Measurements from ENCODE around the gene WWC2.

The WWC2 gene

GRCh38 chr4:183140911-183141320 is 41.9 kb downstream of the WWC2 start:
- H3K4me3 ChIP-seq (ENCODE audit: low read depth, low read length): no peak overlapping the region
- TF ChIP-seq, protein P1, sequence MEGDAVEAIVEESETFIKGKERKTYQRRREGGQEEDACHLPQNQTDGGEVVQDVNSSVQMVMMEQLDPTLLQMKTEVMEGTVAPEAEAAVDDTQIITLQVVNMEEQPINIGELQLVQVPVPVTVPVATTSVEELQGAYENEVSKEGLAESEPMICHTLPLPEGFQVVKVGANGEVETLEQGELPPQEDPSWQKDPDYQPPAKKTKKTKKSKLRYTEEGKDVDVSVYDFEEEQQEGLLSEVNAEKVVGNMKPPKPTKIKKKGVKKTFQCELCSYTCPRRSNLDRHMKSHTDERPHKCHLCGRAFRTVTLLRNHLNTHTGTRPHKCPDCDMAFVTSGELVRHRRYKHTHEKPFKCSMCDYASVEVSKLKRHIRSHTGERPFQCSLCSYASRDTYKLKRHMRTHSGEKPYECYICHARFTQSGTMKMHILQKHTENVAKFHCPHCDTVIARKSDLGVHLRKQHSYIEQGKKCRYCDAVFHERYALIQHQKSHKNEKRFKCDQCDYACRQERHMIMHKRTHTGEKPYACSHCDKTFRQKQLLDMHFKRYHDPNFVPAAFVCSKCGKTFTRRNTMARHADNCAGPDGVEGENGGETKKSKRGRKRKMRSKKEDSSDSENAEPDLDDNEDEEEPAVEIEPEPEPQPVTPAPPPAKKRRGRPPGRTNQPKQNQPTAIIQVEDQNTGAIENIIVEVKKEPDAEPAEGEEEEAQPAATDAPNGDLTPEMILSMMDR (IDR thresholded peaks at IDR 0.05; ENCODE audit: borderline replicate concordance, insufficient read depth, low read depth, low read length): no peak

GRCh38 chr4:183141997-183142396 is 42.9 kb downstream of the WWC2 start:
- TF ChIP-seq, protein P1 (IDR thresholded peaks at IDR 0.05; ENCODE audit: borderline replicate concordance, insufficient read depth, low read depth, low read length): no peak
- no peak overlapping the region for H3K4me3 ChIP-seq (ENCODE audit: low read depth, low read length)

DNA sequence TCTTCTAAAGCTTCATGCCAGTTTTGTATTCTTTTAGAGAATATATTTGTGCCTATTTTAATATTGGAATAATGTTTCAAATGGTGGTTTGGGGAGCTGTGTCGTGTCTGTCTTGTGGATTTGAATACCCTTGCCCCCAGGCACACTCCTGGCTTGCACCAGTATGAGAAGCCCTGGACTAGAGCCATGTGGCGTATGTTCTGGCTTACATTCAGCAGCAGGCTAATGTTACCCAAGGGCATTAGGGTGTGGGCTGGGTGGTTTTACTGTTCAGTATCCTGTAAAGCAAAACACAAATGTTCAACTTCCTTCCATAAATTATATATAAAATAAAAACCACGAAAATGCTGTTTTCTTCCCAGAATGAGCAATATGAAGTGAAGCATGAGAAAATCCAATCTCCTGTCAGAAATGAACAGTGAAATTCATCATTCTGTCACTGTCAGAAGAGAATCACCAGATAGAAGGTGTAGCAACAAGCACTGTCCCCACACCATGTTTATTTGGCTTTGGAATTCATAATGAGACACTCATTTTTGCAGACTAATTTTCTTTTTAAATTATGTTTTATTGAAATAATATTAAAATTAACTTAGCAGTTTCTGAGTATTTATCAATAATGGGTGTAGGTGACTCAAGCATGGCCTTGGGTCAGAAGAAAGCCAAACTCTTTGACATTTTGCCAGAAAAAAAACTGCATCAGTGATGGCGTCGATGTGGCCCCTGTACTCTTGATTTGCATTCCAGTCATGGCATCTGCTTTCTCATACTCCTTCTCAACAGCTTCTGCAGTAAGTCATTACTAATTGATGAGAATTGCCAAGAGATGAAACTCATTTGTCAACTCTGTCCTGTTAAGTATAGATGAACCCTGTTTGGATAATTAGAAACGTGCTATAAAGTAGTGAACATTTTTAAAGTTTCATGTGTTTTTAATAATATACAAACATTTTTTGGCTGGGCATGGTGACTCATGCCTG is 43.8 kb downstream of the WWC2 start:
- no peak overlapping the region for H3K4me3 ChIP-seq (ENCODE audit: low read depth, low read length)
- TF ChIP-seq, protein P1 (IDR thresholded peaks at IDR 0.05; ENCODE audit: borderline replicate concordance, insufficient read depth, low read depth, low read length): no peak

DNA sequence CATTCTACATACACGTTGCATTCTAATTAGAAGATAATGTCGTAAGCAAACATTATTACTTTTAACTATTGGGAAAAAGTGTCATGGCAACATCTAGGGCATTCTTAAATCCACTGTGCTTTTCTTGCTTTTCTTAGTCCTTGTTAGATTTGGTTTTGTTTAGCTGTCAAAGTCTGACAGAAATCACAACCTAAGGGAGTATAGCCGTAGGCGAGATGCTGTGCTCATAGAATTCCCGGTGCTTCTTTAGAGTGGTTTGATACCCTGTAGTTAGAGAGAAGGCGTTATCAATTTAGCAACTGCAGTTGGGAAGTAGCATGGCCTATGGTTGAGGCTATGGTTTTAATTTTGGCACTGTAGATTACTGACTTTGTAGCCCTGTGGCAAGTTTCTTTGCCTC is 45.7 kb downstream of the WWC2 start:
- TF ChIP-seq, protein P1 (IDR thresholded peaks at IDR 0.05; ENCODE audit: borderline replicate concordance, insufficient read depth, low read depth, low read length): no peak
- H3K4me3 ChIP-seq (ENCODE audit: low read depth, low read length): no peak overlapping the region

DNA sequence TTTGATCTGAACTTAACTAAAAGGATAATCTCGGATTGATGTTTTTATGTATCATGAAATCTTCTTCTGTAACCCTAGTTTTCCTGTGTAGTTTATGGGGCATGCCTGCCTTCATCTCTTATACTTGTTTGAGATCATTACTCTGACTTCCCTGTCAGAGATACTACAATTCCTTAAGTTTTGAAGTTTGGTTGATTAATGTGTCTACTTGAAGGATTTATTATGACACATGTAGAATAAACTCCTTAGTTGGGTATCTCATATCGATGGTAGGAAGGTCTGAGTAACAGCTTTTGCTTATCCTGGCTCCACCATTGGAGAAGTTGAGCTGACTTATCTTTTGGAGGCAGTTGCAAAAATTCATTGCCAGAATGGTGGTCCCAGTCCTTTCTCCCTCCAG is 46.7 kb downstream of the WWC2 start:
- no peak overlapping the region for H3K4me3 ChIP-seq (ENCODE audit: low read depth, low read length)

GRCh38 chr4:183146478-183146877 is 47.4 kb downstream of the WWC2 start:
- TF ChIP-seq, protein P1 (IDR thresholded peaks at IDR 0.05; ENCODE audit: borderline replicate concordance, insufficient read depth, low read depth, low read length): no peak
- H3K4me3 ChIP-seq (ENCODE audit: low read depth, low read length): no peak overlapping the region

More for the DNA sequence above, 46.7 kb downstream of the WWC2 start:
- TF ChIP-seq, protein P1 (IDR thresholded peaks at IDR 0.05; ENCODE audit: borderline replicate concordance, insufficient read depth, low read depth, low read length): no peak

- TF ChIP-seq, protein P1 (IDR thresholded peaks at IDR 0.05; ENCODE audit: borderline replicate concordance, insufficient read depth, low read depth, low read length): no peak
- no peak overlapping the region for H3K4me3 ChIP-seq (ENCODE audit: low read depth, low read length)
Measured at GRCh38 chr4:183147196-183147595, 48.1 kb downstream of the WWC2 start.

All from GM12875 (cell line).